GM23338 (cell line): ENCODE data around the gene TRIM27. TPM values are rescaled to one million over a fixed set of nuclear protein-coding genes. Genes with fewer than 3 reads are reported as not detected.

ENCODE experiments used
- ATAC-seq: fragments of 200-7000 bp; cut with Tn5 transposase; 3 replicates; pipeline ENCODE4 v1.9.1; 2020
- DNase-seq: peaks from one replicate; pipeline ENCODE4 v3.0.0-alpha.2; 2015; ENCODE audit warnings: low spot score
- H2AFZ ChIP-seq: fragments of 200-600 bp; sonication (generic); 2 replicates; pipeline ENCODE4 v1.8.0; 2016; ENCODE audit warnings: antibody characterized with exemption, mild to moderate bottlenecking, moderate library complexity
- H3F3A ChIP-seq: fragments of 200-600 bp; sonication (generic); replicated peaks from 2 replicates; pipeline ENCODE4 v1.8.0; 2017; ENCODE audit warnings: antibody characterized with exemption, mixed run types, low read depth
- H3K27ac ChIP-seq: fragments of 200-600 bp; sonication (generic); 2 replicates; pipeline ENCODE4 v1.6.1; 2016; ENCODE audit warnings: low read depth
- H3K27me3 ChIP-seq: fragments of 200-600 bp; sonication (generic); 2 replicates; pipeline ENCODE4 v1.8.0; 2016; ENCODE audit warnings: mild to moderate bottlenecking, mixed run types, moderate library complexity; ENCODE audit not compliant: insufficient read depth
- H3K36me3 ChIP-seq: fragments of 200-600 bp; sonication (generic); 2 replicates; pipeline ENCODE4 v1.8.0; 2016; ENCODE audit warnings: mild to moderate bottlenecking; ENCODE audit not compliant: insufficient read depth
- H3K4me1 ChIP-seq: fragments of 200-600 bp; sonication (generic); 2 replicates; pipeline ENCODE4 v1.8.0; 2016; ENCODE audit warnings: mild to moderate bottlenecking, moderate library complexity; ENCODE audit not compliant: insufficient read depth
- H3K4me2 ChIP-seq: fragments of 200-600 bp; sonication (generic); 2 replicates; pipeline ENCODE4 v1.7.1; 2017; ENCODE audit warnings: mixed run types
- H3K4me3 ChIP-seq: fragments of 200-600 bp; sonication (generic); 2 replicates; pipeline ENCODE4 v1.6.1; 2016; ENCODE audit warnings: mixed run types
- H3K79me2 ChIP-seq: fragments of 200-600 bp; sonication (generic); replicated peaks from 2 replicates; pipeline ENCODE4 v1.8.0; 2017; ENCODE audit warnings: mild to moderate bottlenecking; ENCODE audit not compliant: insufficient read depth
- H3K9me2 ChIP-seq: fragments of 200-600 bp; sonication (generic); 2 replicates; pipeline ENCODE4 v1.8.0; 2017; ENCODE audit not compliant: insufficient read depth
- H4K20me1 ChIP-seq: fragments of 200-600 bp; sonication (generic); replicated peaks from 2 replicates; pipeline ENCODE4 v1.8.0; 2017; ENCODE audit warnings: mild to moderate bottlenecking; ENCODE audit not compliant: insufficient read depth
- H3K27ac Mint-ChIP-seq: 2 replicates; pipeline ENCODE4 v1.8.0; 2020; ENCODE audit warnings: inconsistent platforms, mild to moderate bottlenecking, moderate library complexity, mixed read lengths
- H3K27me3 Mint-ChIP-seq: 3 replicates; pipeline ENCODE4 v1.8.0; 2022; ENCODE audit warnings: low read depth, mild to moderate bottlenecking, moderate library complexity, mixed read lengths, inconsistent platforms; ENCODE audit not compliant: insufficient read depth, poor library complexity
- H3K36me3 Mint-ChIP-seq: 3 replicates; pipeline ENCODE4 v1.8.0; 2021; ENCODE audit warnings: low read depth, mild to moderate bottlenecking, inconsistent platforms, moderate library complexity, mixed read lengths
- H3K4me1 Mint-ChIP-seq: 3 replicates; pipeline ENCODE4 v1.8.0; 2020; ENCODE audit warnings: mild to moderate bottlenecking, inconsistent platforms, mixed read lengths
- H3K4me3 Mint-ChIP-seq: 3 replicates; pipeline ENCODE4 v1.8.0; 2021; ENCODE audit warnings: moderate library complexity, mild to moderate bottlenecking, inconsistent platforms, mixed read lengths
- H3K9me3 Mint-ChIP-seq: 3 replicates; pipeline ENCODE4 v1.8.0; 2020; ENCODE audit warnings: moderate library complexity, mild to moderate bottlenecking, inconsistent platforms, mixed read lengths
- CREB1 ChIP-seq: fragments of 250-450 bp; sonication (Bioruptor Pico); IDR thresholded peaks from 2 replicates; pipeline ENCODE4 v1.5.0; 2020; ENCODE audit warnings: low read depth, mild to moderate bottlenecking, moderate library complexity
- JUNB ChIP-seq: IDR thresholded peaks from one replicate; pipeline ENCODE4 v1.6.1; 2016; ENCODE audit warnings: antibody characterized with exemption; ENCODE audit not compliant: unreplicated experiment
- ZNF114 ChIP-seq: fragments of 250-450 bp; sonication (Bioruptor Pico); IDR thresholded peaks from 2 replicates; pipeline ENCODE4 v1.5.0; 2020; ENCODE audit warnings: mild to moderate bottlenecking, moderate library complexity
- ZNF331 ChIP-seq: fragments of 250-450 bp; sonication (Bioruptor Pico); IDR thresholded peaks from 2 replicates; pipeline ENCODE4 v1.5.0; 2020; ENCODE audit warnings: low read depth, mild to moderate bottlenecking, moderate library complexity
- polyA plus RNA-seq: library from polyadenylated mRNA; unstranded; fragments of >200 nt; fragmentation: Nextera tagmentation; extraction: Ambion mirVana; gene quantifications from 2 replicates; pipeline ENCODE4 v1.2.1, GENCODE V29; 2016
- total RNA-seq: library from RNA; depleted of rRNA; stranded (reverse); fragments of >200 nt; shearing (Covaris generic); gene quantifications from 2 replicates; pipeline ENCODE4 v1.2.3, GENCODE V29; 2014
- TF ChIP-seq, protein P1 (sequence below), 2 experiments: fragments of 200-600 bp in 1 of 2; sonication (generic) in 1 of 2; conservative IDR thresholded peaks; 2 replicates each; pipeline versions ENCODE4 v1.5.1 to v1.6.1; 2016 to 2017; ENCODE audit warnings: antibody characterized with exemption in 2 of 2, low read depth in 2 of 2, mild to moderate bottlenecking in 2 of 2, moderate library complexity in 1 of 2
- TF ChIP-seq, protein P2 (sequence below): fragments of 250-450 bp; sonication (Bioruptor Pico); IDR thresholded peaks from 2 replicates; pipeline ENCODE4 v1.5.0; 2020; ENCODE audit warnings: mild to moderate bottlenecking, moderate library complexity

TRIM27 gene
- total and polyA plus RNA-seq, 2 experiments from 2014 or later: 43.1 to 127 TPM

DNA sequence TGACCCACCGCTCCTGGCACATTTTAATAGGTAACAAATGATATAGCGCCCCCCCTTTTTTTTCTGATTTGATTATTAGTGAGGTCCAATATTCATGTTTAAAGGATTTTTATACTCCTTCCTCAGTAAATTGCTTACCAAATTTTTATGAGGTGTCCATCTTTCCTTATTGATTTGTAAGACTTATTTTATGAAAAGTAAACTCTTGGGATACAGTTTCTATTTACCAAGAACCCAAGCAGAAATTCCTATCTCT lies 25.1 kb downstream of the TRIM27 start:
- Histone ChIP-seq H3K4me1 (peaks cover 5% of the 10 kb centered on the region; the same call in 1 of the 2 replicates), H3K9me2 (no peaks in the 10 kb centered on the region), H3K79me2 (no peaks in the 10 kb centered on the region), H3K4me2 (no peak overlapping the region), H3K4me3 (no peak overlapping the region), H3K36me3 (peaks cover 14% of the 10 kb centered on the region), H3K27ac (no peak overlapping the region), H3K27me3 (no peaks in the 10 kb centered on the region), H3F3A (peaks cover 14% of the 10 kb centered on the region), H2AFZ (no peak overlapping the region), H4K20me1 (no peaks in the 10 kb centered on the region; the same call in 1 of the 2 replicates)
- peaks cover 2% of the 10 kb centered on the region for H3K4me1 Mint-ChIP-seq
- peaks cover 23% of the 10 kb centered on the region for H3K27me3 Mint-ChIP-seq
- H3K4me3 Mint-ChIP-seq: peak overlapping the region; percentile 53; the same call in 2 of the 3 replicates
- DNase-seq: no peak
- H3K9me3 Mint-ChIP-seq: peaks cover 7% of the 10 kb centered on the region; the same call in 2 of the 3 replicates
- no peak overlapping the region for H3K27ac Mint-ChIP-seq
- TF ChIP-seq, protein P1, sequence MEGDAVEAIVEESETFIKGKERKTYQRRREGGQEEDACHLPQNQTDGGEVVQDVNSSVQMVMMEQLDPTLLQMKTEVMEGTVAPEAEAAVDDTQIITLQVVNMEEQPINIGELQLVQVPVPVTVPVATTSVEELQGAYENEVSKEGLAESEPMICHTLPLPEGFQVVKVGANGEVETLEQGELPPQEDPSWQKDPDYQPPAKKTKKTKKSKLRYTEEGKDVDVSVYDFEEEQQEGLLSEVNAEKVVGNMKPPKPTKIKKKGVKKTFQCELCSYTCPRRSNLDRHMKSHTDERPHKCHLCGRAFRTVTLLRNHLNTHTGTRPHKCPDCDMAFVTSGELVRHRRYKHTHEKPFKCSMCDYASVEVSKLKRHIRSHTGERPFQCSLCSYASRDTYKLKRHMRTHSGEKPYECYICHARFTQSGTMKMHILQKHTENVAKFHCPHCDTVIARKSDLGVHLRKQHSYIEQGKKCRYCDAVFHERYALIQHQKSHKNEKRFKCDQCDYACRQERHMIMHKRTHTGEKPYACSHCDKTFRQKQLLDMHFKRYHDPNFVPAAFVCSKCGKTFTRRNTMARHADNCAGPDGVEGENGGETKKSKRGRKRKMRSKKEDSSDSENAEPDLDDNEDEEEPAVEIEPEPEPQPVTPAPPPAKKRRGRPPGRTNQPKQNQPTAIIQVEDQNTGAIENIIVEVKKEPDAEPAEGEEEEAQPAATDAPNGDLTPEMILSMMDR (conservative IDR thresholded peaks at IDR 0.05; ENCODE audit: low read depth in 2 of 2): 0 out of 4 replicates have a peak, but pooled peaks of 1 of the 2 experiments have one; percentile 18
- no peak for TF ChIP-seq JUNB
- ATAC-seq: no peak
- peaks cover 41% of the 10 kb centered on the region for H3K36me3 Mint-ChIP-seq

DNA sequence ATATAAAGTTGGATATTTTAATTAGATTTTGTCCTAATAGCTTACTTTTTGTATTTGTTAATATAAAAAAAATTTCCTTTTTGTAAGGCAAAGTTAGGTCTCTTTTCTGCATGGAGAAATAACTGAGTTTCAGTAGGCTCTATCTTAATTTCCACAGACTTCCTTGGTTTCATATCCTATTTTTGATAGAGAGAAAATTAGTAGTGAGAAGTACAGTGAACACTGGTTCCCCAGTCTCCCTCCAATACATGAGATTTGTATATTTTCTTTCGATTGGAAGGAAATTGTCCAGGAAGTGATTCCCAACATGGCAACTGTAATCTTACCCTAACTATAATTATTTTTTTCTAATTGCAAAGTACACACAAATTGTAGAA lies 26.4 kb downstream of the TRIM27 start:
- H3K36me3 Mint-ChIP-seq: peaks cover 29% of the 10 kb centered on the region
- ATAC-seq (no peak), DNase-seq (no peak)
- H2AFZ ChIP-seq: no peak overlapping the region
- no peaks in the 10 kb centered on the region; the same call in 1 of the 2 replicates for H4K20me1 ChIP-seq
- no peaks in the 10 kb centered on the region for H3K9me2 ChIP-seq
- no peaks in the 10 kb centered on the region for H3K79me2 ChIP-seq
- peaks cover 7% of the 10 kb centered on the region; the same call in 2 of the 3 replicates for H3K9me3 Mint-ChIP-seq
- peaks cover 23% of the 10 kb centered on the region for H3K27me3 Mint-ChIP-seq
- H3F3A ChIP-seq: peaks cover 12% of the 10 kb centered on the region
- H3K27ac ChIP-seq: peak overlapping the region; percentile 85
- no peak for TF ChIP-seq JUNB
- no peak for TF ChIP-seq ZNF114 (CRISPR knock-in tag)
- peaks cover 3% of the 10 kb centered on the region for H3K4me1 Mint-ChIP-seq
- peaks cover 5% of the 10 kb centered on the region; the same call in 1 of the 2 replicates for H3K4me1 ChIP-seq
- no peaks in the 10 kb centered on the region for H3K27me3 ChIP-seq
- peak overlapping the region; percentile 80 for H3K4me2 ChIP-seq
- peak overlapping the region; percentile 99; the same call in 1 of the 2 replicates for H3K27ac Mint-ChIP-seq
- peaks cover 1% of the 10 kb centered on the region; the same call in 1 of the 2 replicates for H3K36me3 ChIP-seq
- H3K4me3 Mint-ChIP-seq: peak overlapping the region; percentile 94
- peak overlapping the region; percentile 74 for H3K4me3 ChIP-seq

DNA sequence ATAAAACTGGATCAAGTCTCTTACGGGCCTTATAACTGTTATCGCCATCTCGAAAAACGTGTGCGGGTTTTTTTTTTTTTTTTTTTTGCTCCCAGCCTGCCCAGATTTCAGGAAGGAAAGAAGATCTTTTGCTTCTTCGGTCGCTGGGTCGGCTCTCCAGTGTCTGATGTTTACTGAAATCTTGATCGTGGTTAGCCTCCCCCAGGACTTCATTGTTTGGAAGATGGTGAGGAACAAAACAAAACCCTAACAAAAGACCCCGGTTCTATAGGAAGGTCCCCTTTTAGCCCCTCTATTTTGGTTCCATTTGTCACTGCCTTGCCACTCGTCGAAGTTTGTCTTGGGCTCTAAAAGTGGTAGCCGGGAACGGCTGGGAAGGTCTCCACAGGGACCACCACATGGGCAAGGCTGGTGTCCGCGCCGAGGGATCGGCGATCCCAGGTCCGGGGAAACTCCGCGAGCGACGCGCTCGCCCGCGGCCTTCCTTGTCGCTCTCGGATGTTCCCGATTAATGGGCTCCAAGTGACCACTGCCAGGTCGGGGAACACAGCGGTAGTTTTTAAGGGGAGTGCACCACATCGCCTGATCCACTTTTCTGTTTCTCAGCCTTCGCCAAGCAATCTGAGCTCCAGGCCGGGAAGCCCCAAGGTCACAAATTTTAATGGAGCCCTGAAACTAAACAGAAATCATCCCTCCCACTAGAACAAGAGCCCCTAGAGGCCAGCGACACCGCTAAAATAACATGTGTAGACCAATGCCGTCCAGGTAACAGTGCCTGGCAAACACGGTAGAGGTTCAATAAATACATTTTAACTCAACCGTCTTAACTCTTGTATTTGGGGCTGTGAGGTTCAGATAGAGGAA lies 27.0 kb downstream of the TRIM27 start:
- Mint-ChIP-seq H3K4me1 (peaks cover 3% of the 10 kb centered on the region), H3K27me3 (peaks cover 25% of the 10 kb centered on the region), H3K9me3 (peaks cover 7% of the 10 kb centered on the region; the same call in 2 of the 3 replicates), H3K36me3 (peaks cover 22% of the 10 kb centered on the region; the same call in 2 of the 3 replicates), H3K4me3 (peak overlapping the region; percentile 94), H3K27ac (peak overlapping the region; percentile 99)
- Histone ChIP-seq H3K4me1 (peaks cover 5% of the 10 kb centered on the region; the same call in 1 of the 2 replicates), H3K36me3 (no peaks in the 10 kb centered on the region; the same call in 1 of the 2 replicates), H3K27me3 (no peaks in the 10 kb centered on the region), H3K9me2 (no peaks in the 10 kb centered on the region), H3K4me3 (peak overlapping the region; percentile 74), H3K79me2 (no peaks in the 10 kb centered on the region), H3K4me2 (peak overlapping the region; percentile 80), H3F3A (peaks cover 12% of the 10 kb centered on the region), H3K27ac (peak overlapping the region; percentile 85), H2AFZ (peak overlapping the region; percentile 8; the same call in 1 of the 2 replicates), H4K20me1 (no peaks in the 10 kb centered on the region; the same call in 1 of the 2 replicates)
- ATAC-seq (peak; percentile 44), DNase-seq (peak; percentile 78)
- no peak for TF ChIP-seq ZNF331 (CRISPR knock-in tag)
- no peak for TF ChIP-seq ZNF114 (CRISPR knock-in tag)
- TF ChIP-seq, protein P2, sequence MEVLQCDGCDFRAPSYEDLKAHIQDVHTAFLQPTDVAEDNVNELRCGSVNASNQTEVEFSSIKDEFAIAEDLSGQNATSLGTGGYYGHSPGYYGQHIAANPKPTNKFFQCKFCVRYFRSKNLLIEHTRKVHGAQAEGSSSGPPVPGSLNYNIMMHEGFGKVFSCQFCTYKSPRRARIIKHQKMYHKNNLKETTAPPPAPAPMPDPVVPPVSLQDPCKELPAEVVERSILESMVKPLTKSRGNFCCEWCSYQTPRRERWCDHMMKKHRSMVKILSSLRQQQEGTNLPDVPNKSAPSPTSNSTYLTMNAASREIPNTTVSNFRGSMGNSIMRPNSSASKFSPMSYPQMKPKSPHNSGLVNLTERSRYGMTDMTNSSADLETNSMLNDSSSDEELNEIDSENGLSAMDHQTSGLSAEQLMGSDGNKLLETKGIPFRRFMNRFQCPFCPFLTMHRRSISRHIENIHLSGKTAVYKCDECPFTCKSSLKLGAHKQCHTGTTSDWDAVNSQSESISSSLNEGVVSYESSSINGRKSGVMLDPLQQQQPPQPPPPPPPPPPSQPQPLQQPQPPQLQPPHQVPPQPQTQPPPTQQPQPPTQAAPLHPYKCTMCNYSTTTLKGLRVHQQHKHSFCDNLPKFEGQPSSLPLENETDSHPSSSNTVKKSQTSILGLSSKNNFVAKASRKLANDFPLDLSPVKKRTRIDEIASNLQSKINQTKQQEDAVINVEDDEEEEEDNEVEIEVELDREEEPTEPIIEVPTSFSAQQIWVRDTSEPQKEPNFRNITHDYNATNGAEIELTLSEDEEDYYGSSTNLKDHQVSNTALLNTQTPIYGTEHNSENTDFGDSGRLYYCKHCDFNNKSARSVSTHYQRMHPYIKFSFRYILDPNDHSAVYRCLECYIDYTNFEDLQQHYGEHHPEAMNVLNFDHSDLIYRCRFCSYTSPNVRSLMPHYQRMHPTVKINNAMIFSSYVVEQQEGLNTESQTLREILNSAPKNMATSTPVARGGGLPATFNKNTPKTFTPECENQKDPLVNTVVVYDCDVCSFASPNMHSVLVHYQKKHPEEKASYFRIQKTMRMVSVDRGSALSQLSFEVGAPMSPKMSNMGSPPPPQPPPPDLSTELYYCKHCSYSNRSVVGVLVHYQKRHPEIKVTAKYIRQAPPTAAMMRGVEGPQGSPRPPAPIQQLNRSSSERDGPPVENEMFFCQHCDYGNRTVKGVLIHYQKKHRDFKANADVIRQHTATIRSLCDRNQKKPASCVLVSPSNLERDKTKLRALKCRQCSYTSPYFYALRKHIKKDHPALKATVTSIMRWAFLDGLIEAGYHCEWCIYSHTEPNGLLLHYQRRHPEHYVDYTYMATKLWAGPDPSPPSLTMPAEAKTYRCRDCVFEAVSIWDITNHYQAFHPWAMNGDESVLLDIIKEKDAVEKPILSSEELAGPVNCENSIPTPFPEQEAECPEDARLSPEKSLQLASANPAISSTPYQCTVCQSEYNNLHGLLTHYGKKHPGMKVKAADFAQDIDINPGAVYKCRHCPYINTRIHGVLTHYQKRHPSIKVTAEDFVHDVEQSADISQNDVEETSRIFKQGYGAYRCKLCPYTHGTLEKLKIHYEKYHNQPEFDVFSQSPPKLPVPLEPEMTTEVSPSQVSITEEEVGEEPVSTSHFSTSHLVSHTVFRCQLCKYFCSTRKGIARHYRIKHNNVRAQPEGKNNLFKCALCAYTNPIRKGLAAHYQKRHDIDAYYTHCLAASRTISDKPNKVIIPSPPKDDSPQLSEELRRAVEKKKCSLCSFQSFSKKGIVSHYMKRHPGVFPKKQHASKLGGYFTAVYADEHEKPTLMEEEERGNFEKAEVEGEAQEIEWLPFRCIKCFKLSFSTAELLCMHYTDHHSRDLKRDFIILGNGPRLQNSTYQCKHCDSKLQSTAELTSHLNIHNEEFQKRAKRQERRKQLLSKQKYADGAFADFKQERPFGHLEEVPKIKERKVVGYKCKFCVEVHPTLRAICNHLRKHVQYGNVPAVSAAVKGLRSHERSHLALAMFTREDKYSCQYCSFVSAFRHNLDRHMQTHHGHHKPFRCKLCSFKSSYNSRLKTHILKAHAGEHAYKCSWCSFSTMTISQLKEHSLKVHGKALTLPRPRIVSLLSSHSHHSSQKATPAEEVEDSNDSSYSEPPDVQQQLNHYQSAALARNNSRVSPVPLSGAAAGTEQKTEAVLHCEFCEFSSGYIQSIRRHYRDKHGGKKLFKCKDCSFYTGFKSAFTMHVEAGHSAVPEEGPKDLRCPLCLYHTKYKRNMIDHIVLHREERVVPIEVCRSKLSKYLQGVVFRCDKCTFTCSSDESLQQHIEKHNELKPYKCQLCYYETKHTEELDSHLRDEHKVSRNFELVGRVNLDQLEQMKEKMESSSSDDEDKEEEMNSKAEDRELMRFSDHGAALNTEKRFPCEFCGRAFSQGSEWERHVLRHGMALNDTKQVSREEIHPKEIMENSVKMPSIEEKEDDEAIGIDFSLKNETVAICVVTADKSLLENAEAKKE (CRISPR knock-in tag): no peak
- no peak for TF ChIP-seq CREB1 (CRISPR knock-in tag)
